K562 (cell line): ENCODE results near the gene ARHGAP42. TPM values are rescaled to one million over a fixed set of nuclear protein-coding genes. Genes with fewer than 3 reads are reported as not detected.

Experiments used
- ATAC-seq: fragments of 200-7000 bp; cut with Tn5 transposase; 3 replicates; pipeline ENCODE4 v1.9.1; 2020; ENCODE audit warnings: moderate library complexity
- BruUV-seq: library from RNA; stranded (reverse); fragments of 400-500 nt; replicated peaks from 2 replicates; lab custom pipeline; 2021; lab: Mats Ljungman, UMichigan
- CTCF ChIA-PET: fragments of 300-600 bp; formaldehyde crosslinking; extraction: SDS; loops from one replicate; lab custom pipeline; 2021; ENCODE audit warnings: low intra/inter-chr PET ratio; lab: Yijun Ruan, JAX
- POLR2A ChIA-PET: fragments of 300-600, 350-650 bp; sonication (Branson Sonifier 250); formaldehyde crosslinking; extraction: SDS; loops from one replicate; lab custom pipeline; 2021; ENCODE audit warnings: antibody characterized with exemption, inconsistent platforms; lab: Yijun Ruan, JAX
- DNase-seq, 4 experiments: peaks; one replicate each; pipeline versions ENCODE4 v3.0.0 to v3.0.0-alpha.2; 2011 to 2018; ENCODE audit warnings: low spot score in 3 of 4, mixed read lengths in 3 of 4; ENCODE audit errors: extremely low read depth in 1 of 4
- FAIRE-seq: peaks from 2 replicates; lab custom pipeline; 2011; peaks lifted over from hg19 to GRCh38; lab: Jason Lieb, UNC
- H2AFZ ChIP-seq: 2 replicates; pipeline ENCODE4 v1.6.0; 2011; ENCODE audit warnings: low read depth, low read length, control low read depth, inconsistent platforms
- H3K27ac ChIP-seq: fragments of 200-600 bp; 3 replicates; pipeline ENCODE4 v1.8.0; 2011; ENCODE audit warnings: low read depth, mild to moderate bottlenecking, control low read depth, inconsistent platforms, low read length, moderate library complexity, mixed read lengths; ENCODE audit errors: extremely low read depth
- H3K27me3 ChIP-seq, 2 experiments: fragments of 300-600 bp in 1 of 2; 2 replicates in 1 of 2; 3 replicates in 1 of 2; pipeline versions ENCODE4 v1.6.0 to v1.8.0; 2011; ENCODE audit warnings: inconsistent platforms in 2 of 2, low read length in 2 of 2, mild to moderate bottlenecking in 1 of 2, mixed read lengths in 1 of 2, moderate library complexity in 1 of 2; ENCODE audit not compliant: control insufficient read depth in 2 of 2, insufficient read depth in 2 of 2
- H3K36me3 ChIP-seq: fragments of 300-600 bp; 3 replicates; pipeline ENCODE4 v1.8.0; 2011; ENCODE audit warnings: mild to moderate bottlenecking, low read length, inconsistent platforms; ENCODE audit not compliant: control insufficient read depth, insufficient read depth
- H3K4me1 ChIP-seq, 2 experiments: fragments of 200-600 bp in 1 of 2; replicated peaks in 1 of 2; 2 replicates in 1 of 2; 3 replicates in 1 of 2; pipeline versions ENCODE4 v1.5.1 to v1.8.0; 2011; ENCODE audit warnings: inconsistent platforms in 2 of 2, low read length in 2 of 2, mild to moderate bottlenecking in 1 of 2, mixed read lengths in 1 of 2, moderate library complexity in 1 of 2; ENCODE audit not compliant: control insufficient read depth in 2 of 2, insufficient read depth in 2 of 2
- H3K4me2 ChIP-seq: 2 replicates; pipeline ENCODE4 v1.6.1; 2011; ENCODE audit warnings: low read length, control low read depth, inconsistent platforms, mixed read lengths; ENCODE audit not compliant: insufficient read depth
- H3K4me3 ChIP-seq: fragments of 200-600 bp; sonication (generic), shearing (Covaris generic); 2 replicates; pipeline ENCODE4 v1.5.1; 2016; ENCODE audit warnings: control low read depth, inconsistent platforms
- H3K79me2 ChIP-seq: fragments of 200-600 bp; 3 replicates; pipeline ENCODE4 v1.8.0; 2011; ENCODE audit warnings: low read length, inconsistent platforms; ENCODE audit not compliant: control insufficient read depth, insufficient read depth
- H3K9ac ChIP-seq, 2 experiments: 2 replicates each; pipeline versions ENCODE4 v1.6.0 to v1.6.1; 2011; ENCODE audit warnings: low read depth in 2 of 2, low read length in 2 of 2, control low read depth in 1 of 2, inconsistent platforms in 1 of 2, mild to moderate bottlenecking in 1 of 2, mixed read lengths in 1 of 2; ENCODE audit not compliant: insufficient read depth in 1 of 2
- H3K9me1 ChIP-seq: one replicate; pipeline ENCODE4 v1.6.0; 2011; ENCODE audit warnings: inconsistent platforms, mild to moderate bottlenecking, low read length, moderate library complexity; ENCODE audit not compliant: control insufficient read depth, insufficient read depth
- H3K9me3 ChIP-seq: replicated peaks from 2 replicates; pipeline ENCODE4 v1.5.1; 2011; ENCODE audit warnings: low read depth, low read length, inconsistent platforms; ENCODE audit not compliant: control insufficient read depth, insufficient read depth
- H4K20me1 ChIP-seq: replicated peaks from 2 replicates; pipeline ENCODE4 v1.6.1; 2011; ENCODE audit warnings: low read length, inconsistent platforms, mixed read lengths; ENCODE audit not compliant: control insufficient read depth, insufficient read depth
- BRD9 ChIP-seq: fragments of 450-650 bp; IDR thresholded peaks from 2 replicates; pipeline ENCODE4 v1.6.1; 2018; ENCODE audit warnings: low read depth; ENCODE audit not compliant: partially characterized antibody
- FOXK1 ChIP-seq: sonication (generic); formaldehyde crosslinking; IDR thresholded peaks from 2 replicates; pipeline ENCODE4 v1.8.0; 2022; ENCODE audit warnings: missing genetic modification reagents, mild to moderate bottlenecking, borderline replicate concordance
- GATAD2B ChIP-seq: fragments of 450-650 bp; IDR thresholded peaks from 2 replicates; pipeline ENCODE4 v1.6.1; 2017; ENCODE audit warnings: mild to moderate bottlenecking, borderline replicate concordance
- MYBL2 ChIP-seq, 2 experiments: fragments of 450-650 bp in 1 of 2; sonication (generic) in 1 of 2; formaldehyde crosslinking in 1 of 2; IDR thresholded peaks; 2 replicates each; pipeline versions ENCODE4 v1.6.1 to v1.8.1; 2017 to 2022; ENCODE audit warnings: borderline replicate concordance in 1 of 2, inconsistent platforms in 1 of 2, low read depth in 1 of 2, mild to moderate bottlenecking in 1 of 2, missing genetic modification reagents in 1 of 2, moderate library complexity in 1 of 2
- SLC30A9 ChIP-seq: fragments of 250-450 bp; sonication (Bioruptor Pico); IDR thresholded peaks from 2 replicates; pipeline ENCODE4 v1.8.0; 2022; ENCODE audit warnings: mild to moderate bottlenecking, moderate library complexity
- ZNF584 ChIP-seq: fragments of 200-800 bp; sonication (Bioruptor generic); IDR thresholded peaks from 2 replicates; pipeline ENCODE4 v1.6.1; 2016; ENCODE audit warnings: low read depth, mild to moderate bottlenecking, missing genetic modification characterization, missing compliant biosample characterization
- ZNF717 ChIP-seq: fragments of 250-450 bp; sonication (Bioruptor Pico); IDR thresholded peaks from 2 replicates; pipeline ENCODE4 v1.5.0; 2021
- WGBS: fragments of 100-300 bp; shearing (Covaris generic); methylation state at CpG from one replicate; pipeline ENCODE4 v1.1.6; 2016; ENCODE audit warnings: low coverage, mixed read lengths; ENCODE audit not compliant: insufficient coverage; ENCODE audit errors: missing lambda C conversion rate; 5-methylcytosine and 5-hydroxymethylcytosine counted together
- in situ Hi-C: fragments of 300-500 bp; cut with MboI; formaldehyde crosslinking; loops from 4 replicates; pipeline ENCODE4 v1.15.0; 2018; ENCODE audit warnings: inconsistent platforms, mixed read lengths
- intact Hi-C: fragments of 100-400 bp; cut with micrococcal nuclease; formaldehyde crosslinking; loops from 2 replicates; pipeline ENCODE4 v1.14.2; 2022
- polyA plus RNA-seq, 8 experiments: library from polyadenylated mRNA; depleted of rRNA in 4 of 8; stranded (reverse) in 5 of 8; unstranded in 3 of 8; fragments of >200 nt; fragmentation: Nextera tagmentation in 2 of 8; fragmentation: Illumina TruSeq in 1 of 8; extraction: Ambion mirVana in 2 of 8; extraction: Trizol in 1 of 8; gene quantifications; 2 replicates each; pipeline versions ENCODE4 v1.2.1 to v1.2.3, GENCODE V29; 2011 to 2014; ENCODE audit warnings: inconsistent platforms in 1 of 8, missing spikeins in 1 of 8
- total RNA-seq, 7 experiments: library from RNA; depleted of rRNA in 6 of 7; stranded (reverse); fragments of >200 nt in 6 of 7; fragmentation: Illumina TruSeq in 2 of 7; extraction: Trizol in 2 of 7; gene quantifications; 2 replicates each; pipeline versions ENCODE4 v1.2.1 to v1.2.3, GENCODE V29; 2011 to 2021; ENCODE audit warnings: low replicate concordance in 1 of 7
- TF ChIP-seq, protein P1 (sequence below): fragments of 200-800 bp; sonication (Bioruptor generic); IDR thresholded peaks from 2 replicates; pipeline ENCODE4 v1.6.1; 2016; ENCODE audit warnings: missing genetic modification characterization, missing compliant biosample characterization
- TF ChIP-seq, protein P2 (sequence below): fragments of 250-450 bp; sonication (Bioruptor Pico); IDR thresholded peaks from 2 replicates; pipeline ENCODE4 v1.8.0; 2022; ENCODE audit warnings: moderate library complexity, mild to moderate bottlenecking, inconsistent platforms

The ARHGAP42 gene
- total and polyA plus RNA-seq, 9 of the 15 experiments (the other 6 are each of a cell fraction or from before 2014, with no cell fraction given), result 0.95 to 6.1 (median 2.4) TPM

DNA sequence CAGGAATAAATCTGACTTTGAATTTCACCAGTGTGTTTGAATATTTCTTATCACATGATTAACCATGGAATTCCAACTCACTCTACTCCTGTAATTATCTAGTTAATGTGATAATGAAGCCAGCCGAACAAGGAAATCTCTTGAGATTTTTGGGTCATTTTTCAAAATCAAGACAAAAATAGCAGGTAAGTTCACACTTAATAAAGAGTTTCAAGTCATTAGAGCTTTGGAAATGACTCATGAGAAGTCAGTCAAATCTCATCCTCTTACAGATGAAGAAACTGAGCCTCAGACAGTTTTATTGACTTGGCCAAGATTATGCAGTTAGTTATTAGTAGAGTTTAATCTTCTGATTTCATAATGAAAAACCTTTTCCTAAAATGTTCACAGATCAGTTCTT, 148.8 kb downstream of the ARHGAP42 start:
- no peak for TF ChIP-seq ZNF584 (CRISPR knock-in tag)
- Histone ChIP-seq H3K4me2 (no peak overlapping the region), H3K27me3 (no peaks in the 10 kb centered on the region), H3K9me1 (no peaks in the 10 kb centered on the region), H3K9me3 (no peaks in the 10 kb centered on the region), H3K4me1 (no peaks in the 10 kb centered on the region; a peak in 1 of 5 replicates), H3K36me3 (no peaks in the 10 kb centered on the region), H3K79me2 (no peaks in the 10 kb centered on the region), H2AFZ (no peak overlapping the region), H3K27ac (no peak overlapping the region), H3K9ac (no peak overlapping the region), H3K4me3 (no peak overlapping the region), H4K20me1 (no peaks in the 10 kb centered on the region)
- POLR2A ChIA-PET, result no interaction called here
- no TSS peak for BruUV-seq
- CTCF ChIA-PET, result no interaction called here
- 56% methylated on average over 1 of the region's 1 CpG for WGBS
- in situ Hi-C loops (no loop called here), intact Hi-C loops (no loop called here)
- ATAC-seq, result no peak
- no peak for FAIRE-seq
- DNase-seq, result no peak

DNA sequence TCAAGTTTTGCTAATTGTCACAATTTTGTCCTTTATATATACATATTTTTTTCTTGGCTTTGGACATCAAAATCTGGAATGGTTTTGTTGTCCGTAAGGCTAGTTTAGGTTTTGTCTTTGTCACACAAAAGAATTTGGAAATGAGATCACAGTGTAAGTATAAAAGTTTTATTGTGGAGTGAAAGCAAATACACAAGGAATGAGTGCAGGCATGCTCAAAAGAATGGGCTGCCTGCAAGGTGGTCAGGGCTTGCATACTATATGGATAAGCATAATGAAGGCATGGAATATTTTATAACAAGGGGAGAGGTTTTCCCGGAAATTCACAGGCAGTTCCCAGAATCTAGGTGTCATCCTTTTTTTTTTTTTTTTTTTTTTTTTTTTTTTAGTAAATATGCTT, 150.2 kb downstream of the ARHGAP42 start:
- H4K20me1 ChIP-seq, result no peaks in the 10 kb centered on the region
- 40% methylated on average over 2 of the region's 2 CpGs for WGBS
- no peak for FAIRE-seq
- H3K4me1 ChIP-seq, result no peaks in the 10 kb centered on the region
- H3K4me2 ChIP-seq, result no peak overlapping the region
- no peak overlapping the region for H2AFZ ChIP-seq
- no peak overlapping the region for H3K27ac ChIP-seq
- H3K27me3 ChIP-seq, result no peaks in the 10 kb centered on the region
- ChIA-PET POLR2A (no interaction called here), CTCF (no interaction called here)
- H3K9me1 ChIP-seq, result no peaks in the 10 kb centered on the region
- in situ Hi-C loops, result no loop called here
- no peak overlapping the region for H3K9ac ChIP-seq
- DNase-seq, result no peak
- no peaks in the 10 kb centered on the region for H3K79me2 ChIP-seq
- H3K9me3 ChIP-seq, result no peaks in the 10 kb centered on the region
- intact Hi-C loops, result no loop called here
- BruUV-seq, result no TSS peak
- H3K36me3 ChIP-seq, result no peaks in the 10 kb centered on the region
- H3K4me3 ChIP-seq, result no peak overlapping the region
- no peak for ATAC-seq
- TF ChIP-seq ZNF717 (no peak), GATAD2B (no peak), MYBL2 (IDR thresholded peaks at IDR 0.05; ENCODE audit: low read depth) (no peak), MYBL2 (CRISPR knock-in tag; IDR thresholded peaks at IDR 0.05; ENCODE audit: borderline replicate concordance) (no peak), ZNF584 (CRISPR knock-in tag) (no peak), FOXK1 (CRISPR knock-in tag) (no peak), BRD9 (no peak), SLC30A9 (CRISPR knock-in tag) (no peak)
- TF ChIP-seq, protein P1, sequence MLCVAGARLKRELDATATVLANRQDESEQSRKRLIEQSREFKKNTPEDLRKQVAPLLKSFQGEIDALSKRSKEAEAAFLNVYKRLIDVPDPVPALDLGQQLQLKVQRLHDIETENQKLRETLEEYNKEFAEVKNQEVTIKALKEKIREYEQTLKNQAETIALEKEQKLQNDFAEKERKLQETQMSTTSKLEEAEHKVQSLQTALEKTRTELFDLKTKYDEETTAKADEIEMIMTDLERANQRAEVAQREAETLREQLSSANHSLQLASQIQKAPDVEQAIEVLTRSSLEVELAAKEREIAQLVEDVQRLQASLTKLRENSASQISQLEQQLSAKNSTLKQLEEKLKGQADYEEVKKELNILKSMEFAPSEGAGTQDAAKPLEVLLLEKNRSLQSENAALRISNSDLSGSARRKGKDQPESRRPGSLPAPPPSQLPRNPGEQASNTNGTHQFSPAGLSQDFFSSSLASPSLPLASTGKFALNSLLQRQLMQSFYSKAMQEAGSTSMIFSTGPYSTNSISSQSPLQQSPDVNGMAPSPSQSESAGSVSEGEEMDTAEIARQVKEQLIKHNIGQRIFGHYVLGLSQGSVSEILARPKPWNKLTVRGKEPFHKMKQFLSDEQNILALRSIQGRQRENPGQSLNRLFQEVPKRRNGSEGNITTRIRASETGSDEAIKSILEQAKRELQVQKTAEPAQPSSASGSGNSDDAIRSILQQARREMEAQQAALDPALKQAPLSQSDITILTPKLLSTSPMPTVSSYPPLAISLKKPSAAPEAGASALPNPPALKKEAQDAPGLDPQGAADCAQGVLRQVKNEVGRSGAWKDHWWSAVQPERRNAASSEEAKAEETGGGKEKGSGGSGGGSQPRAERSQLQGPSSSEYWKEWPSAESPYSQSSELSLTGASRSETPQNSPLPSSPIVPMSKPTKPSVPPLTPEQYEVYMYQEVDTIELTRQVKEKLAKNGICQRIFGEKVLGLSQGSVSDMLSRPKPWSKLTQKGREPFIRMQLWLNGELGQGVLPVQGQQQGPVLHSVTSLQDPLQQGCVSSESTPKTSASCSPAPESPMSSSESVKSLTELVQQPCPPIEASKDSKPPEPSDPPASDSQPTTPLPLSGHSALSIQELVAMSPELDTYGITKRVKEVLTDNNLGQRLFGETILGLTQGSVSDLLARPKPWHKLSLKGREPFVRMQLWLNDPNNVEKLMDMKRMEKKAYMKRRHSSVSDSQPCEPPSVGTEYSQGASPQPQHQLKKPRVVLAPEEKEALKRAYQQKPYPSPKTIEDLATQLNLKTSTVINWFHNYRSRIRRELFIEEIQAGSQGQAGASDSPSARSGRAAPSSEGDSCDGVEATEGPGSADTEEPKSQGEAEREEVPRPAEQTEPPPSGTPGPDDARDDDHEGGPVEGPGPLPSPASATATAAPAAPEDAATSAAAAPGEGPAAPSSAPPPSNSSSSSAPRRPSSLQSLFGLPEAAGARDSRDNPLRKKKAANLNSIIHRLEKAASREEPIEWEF (CRISPR knock-in tag), result no peak
- TF ChIP-seq, protein P2, sequence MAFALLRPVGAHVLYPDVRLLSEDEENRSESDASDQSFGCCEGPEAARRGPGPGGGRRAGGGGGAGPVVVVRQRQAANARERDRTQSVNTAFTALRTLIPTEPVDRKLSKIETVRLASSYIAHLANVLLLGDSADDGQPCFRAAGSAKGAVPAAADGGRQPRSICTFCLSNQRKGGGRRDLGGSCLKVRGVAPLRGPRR, result no peak
